Gastroesophageal sphincter (tissue), 3 donors: ENCODE measurements around the gene DAZAP2.

Experiments
- EP300 ChIP-seq: sonication (generic); formaldehyde crosslinking; IDR thresholded peaks from one replicate; pipeline ENCODE4 v1.6.1; 2017; ENCODE audit warnings: antibody characterized with exemption, mild to moderate bottlenecking
- POLR2A ChIP-seq, 2 donors: fragments of 450-650 bp; IDR thresholded peaks; one replicate each; pipeline ENCODE4 v1.6.1; 2017; ENCODE audit warnings: antibody characterized with exemption in 2 of 2, mild to moderate bottlenecking in 2 of 2, moderate library complexity in 1 of 2
- POLR2AphosphoS5 ChIP-seq: sonication (generic); formaldehyde crosslinking; IDR thresholded peaks from one replicate; pipeline ENCODE4 v1.6.1; 2017; ENCODE audit warnings: antibody characterized with exemption
- TF ChIP-seq, protein P1 (sequence below), 4 experiments: fragments of 200-600 bp in 2 of 4; fragments of 450-650 bp in 2 of 4; sonication (generic) in 1 of 4; IDR thresholded peaks; one replicate each; pipeline ENCODE4 v1.5.1; 2017 to 2019; ENCODE audit warnings: antibody characterized with exemption in 4 of 4, mild to moderate bottlenecking in 2 of 4, moderate library complexity in 2 of 4

DNA sequence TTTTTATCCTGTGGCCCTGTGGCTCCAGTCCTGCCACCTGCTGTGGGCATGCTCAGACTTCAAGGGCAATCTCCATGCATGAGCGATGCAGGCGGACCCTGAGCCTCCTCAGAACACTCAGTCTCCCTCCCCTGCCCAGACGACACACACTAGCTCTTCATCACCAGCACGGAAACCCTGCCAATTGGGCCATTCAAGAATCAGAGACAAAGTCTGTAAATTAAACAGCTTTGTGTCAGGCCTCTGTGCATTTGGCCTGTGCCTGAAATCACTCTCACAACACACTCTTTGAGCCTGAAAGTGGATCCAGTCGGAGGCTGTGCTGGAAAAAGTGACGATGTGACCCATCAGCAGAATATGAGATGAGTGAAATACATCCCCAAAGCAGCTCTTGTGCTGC, 33.3 kb upstream of the DAZAP2 start:
- TF ChIP-seq POLR2A (IDR thresholded peaks at IDR 0.05) (no peak), EP300 (no peak), POLR2AphosphoS5 (no peak)
- TF ChIP-seq, protein P1, sequence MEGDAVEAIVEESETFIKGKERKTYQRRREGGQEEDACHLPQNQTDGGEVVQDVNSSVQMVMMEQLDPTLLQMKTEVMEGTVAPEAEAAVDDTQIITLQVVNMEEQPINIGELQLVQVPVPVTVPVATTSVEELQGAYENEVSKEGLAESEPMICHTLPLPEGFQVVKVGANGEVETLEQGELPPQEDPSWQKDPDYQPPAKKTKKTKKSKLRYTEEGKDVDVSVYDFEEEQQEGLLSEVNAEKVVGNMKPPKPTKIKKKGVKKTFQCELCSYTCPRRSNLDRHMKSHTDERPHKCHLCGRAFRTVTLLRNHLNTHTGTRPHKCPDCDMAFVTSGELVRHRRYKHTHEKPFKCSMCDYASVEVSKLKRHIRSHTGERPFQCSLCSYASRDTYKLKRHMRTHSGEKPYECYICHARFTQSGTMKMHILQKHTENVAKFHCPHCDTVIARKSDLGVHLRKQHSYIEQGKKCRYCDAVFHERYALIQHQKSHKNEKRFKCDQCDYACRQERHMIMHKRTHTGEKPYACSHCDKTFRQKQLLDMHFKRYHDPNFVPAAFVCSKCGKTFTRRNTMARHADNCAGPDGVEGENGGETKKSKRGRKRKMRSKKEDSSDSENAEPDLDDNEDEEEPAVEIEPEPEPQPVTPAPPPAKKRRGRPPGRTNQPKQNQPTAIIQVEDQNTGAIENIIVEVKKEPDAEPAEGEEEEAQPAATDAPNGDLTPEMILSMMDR (IDR thresholded peaks at IDR 0.05), result no peak
